ENCODE measurements around the gene TOR4A. TPM values are rescaled to one million over a fixed set of nuclear protein-coding genes. Genes with fewer than 3 reads are reported as not detected.

Gene TOR4A
- total RNA-seq, 2 donors from 2014 or later = 14.2 to 18.9 TPM

- Mint-ChIP-seq H3K27me3 (ENCODE audit: insufficient read depth) (peaks cover 43% of the 10 kb centered on the region), H3K27ac (peak overlapping the region; percentile 65), H3K9me3 (no peaks in the 10 kb centered on the region), H3K36me3 (ENCODE audit: low read depth) (no peaks in the 10 kb centered on the region), H3K4me3 (peak overlapping the region; percentile 71), H3K4me1 (peaks cover 27% of the 10 kb centered on the region)
- H3K4me3 ChIP-seq (ENCODE audit: low read length) = peak overlapping the region; percentile 90
- H3K27me3 ChIP-seq (ENCODE audit: control insufficient read depth, insufficient read depth, low read length, poor library complexity, severe bottlenecking) = peaks cover 58% of the 10 kb centered on the region
- H3K9ac ChIP-seq (ENCODE audit: extremely low read depth, low read length, poor library complexity, severe bottlenecking) = peak overlapping the region; percentile 66
- peaks cover 3% of the 10 kb centered on the region for H3K4me1 ChIP-seq (ENCODE audit: control insufficient read depth, insufficient read depth, low read length)
- TF ChIP-seq CTCF (conservative IDR thresholded peaks at IDR 0.05) = no peak
- H3K9me3 ChIP-seq (ENCODE audit: control insufficient read depth, low read length) = no peaks in the 10 kb centered on the region
- no peaks in the 10 kb centered on the region for H3K36me3 ChIP-seq (ENCODE audit: control insufficient read depth, insufficient read depth, low read length)
- DNase-seq = peak; percentile 84
- 0 to 1% methylated on average over 1 to 25 of the region's 25 CpGs for WGBS, 2 experiments (ENCODE audit: insufficient coverage in 1 of 2, insufficient read length in 1 of 2)
- H3K27ac ChIP-seq (ENCODE audit: low read depth, low read length) = peak overlapping the region; percentile 72
Observed at GRCh38 chr9:137300567-137301080, 23.1 kb downstream of the TOR4A start.

- H3K9me3 ChIP-seq (ENCODE audit: control insufficient read depth, low read length) = no peaks in the 10 kb centered on the region
- Mint-ChIP-seq H3K36me3 (ENCODE audit: low read depth) (no peaks in the 10 kb centered on the region), H3K4me1 (peaks cover 27% of the 10 kb centered on the region), H3K27me3 (ENCODE audit: insufficient read depth) (peaks cover 39% of the 10 kb centered on the region), H3K4me3 (peak overlapping the region; percentile 71), H3K9me3 (no peaks in the 10 kb centered on the region), H3K27ac (peak overlapping the region; percentile 83)
- peak overlapping the region; percentile 90 for H3K4me3 ChIP-seq (ENCODE audit: low read length)
- H3K27me3 ChIP-seq (ENCODE audit: control insufficient read depth, insufficient read depth, low read length, poor library complexity, severe bottlenecking) = peaks cover 55% of the 10 kb centered on the region
- peak overlapping the region; percentile 72 for H3K27ac ChIP-seq (ENCODE audit: low read depth, low read length)
- H3K4me1 ChIP-seq (ENCODE audit: control insufficient read depth, insufficient read depth, low read length) = peaks cover 3% of the 10 kb centered on the region
- DNase-seq = peak; percentile 85
- WGBS, 2 experiments (ENCODE audit: insufficient coverage in 1 of 2, insufficient read length in 1 of 2) = 0 to 2% methylated on average over 32 to 115 of the region's 115 CpGs
- H3K9ac ChIP-seq (ENCODE audit: extremely low read depth, low read length, poor library complexity, severe bottlenecking) = peak overlapping the region; percentile 66
- peak; percentile 59 for TF ChIP-seq CTCF (conservative IDR thresholded peaks at IDR 0.05)
- no peaks in the 10 kb centered on the region for H3K36me3 ChIP-seq (ENCODE audit: control insufficient read depth, insufficient read depth, low read length)
Observed at GRCh38 chr9:137301081-137301947, 23.8 kb downstream of the TOR4A start.

GRCh38 chr9:137302118-137302448, 24.6 kb downstream of the TOR4A start, which contains the start of gene NRARP:
TSS of gene NRARP (minus strand) at chr9:137302271. CDS start at chr9:137301928, 343 bp downstream.
- Histone ChIP-seq H3K9ac (ENCODE audit: extremely low read depth, low read length, poor library complexity, severe bottlenecking) (peak within 1 kb of the TSS; percentile 66), H3K9me3 (ENCODE audit: control insufficient read depth, low read length) (no peaks in the 10 kb centered on the region), H3K27ac (ENCODE audit: low read depth, low read length) (peak within 1 kb of the TSS; percentile 98), H3K4me1 (ENCODE audit: control insufficient read depth, insufficient read depth, low read length) (peaks cover 3% of the 10 kb centered on the region), H3K36me3 (ENCODE audit: control insufficient read depth, insufficient read depth, low read length) (no peaks in the 10 kb centered on the region), H3K27me3 (ENCODE audit: control insufficient read depth, insufficient read depth, low read length, poor library complexity, severe bottlenecking) (peaks cover 48% of the 10 kb centered on the region), H3K4me3 (ENCODE audit: low read length) (peak within 1 kb of the TSS; percentile 90)
- no peak for TF ChIP-seq CTCF (conservative IDR thresholded peaks at IDR 0.05)
- H3K4me3 Mint-ChIP-seq = peak within 1 kb of the TSS; percentile 71
- peak within 1 kb of the TSS; percentile 83 for H3K27ac Mint-ChIP-seq
- H3K9me3 Mint-ChIP-seq = no peaks in the 10 kb centered on the region
- peak; percentile 94 for DNase-seq
- peaks cover 25% of the 10 kb centered on the region for H3K4me1 Mint-ChIP-seq
- peaks cover 31% of the 10 kb centered on the region for H3K27me3 Mint-ChIP-seq (ENCODE audit: insufficient read depth)
- WGBS, 2 experiments (ENCODE audit: insufficient coverage in 1 of 2, insufficient read length in 1 of 2) = 0% methylated on average over 18 to 60 of the region's 60 CpGs
- H3K36me3 Mint-ChIP-seq (ENCODE audit: low read depth) = no peaks in the 10 kb centered on the region

Data from endodermal cell (in vitro differentiated cells).